ENCODE data around the gene ANKRD27.
"Not testable (repeated sequence)": the region's sequence is repeated elsewhere in the genome, so short reads cannot be mapped to it uniquely, and the experiment has no call there.

ANKRD27 gene

DNA sequence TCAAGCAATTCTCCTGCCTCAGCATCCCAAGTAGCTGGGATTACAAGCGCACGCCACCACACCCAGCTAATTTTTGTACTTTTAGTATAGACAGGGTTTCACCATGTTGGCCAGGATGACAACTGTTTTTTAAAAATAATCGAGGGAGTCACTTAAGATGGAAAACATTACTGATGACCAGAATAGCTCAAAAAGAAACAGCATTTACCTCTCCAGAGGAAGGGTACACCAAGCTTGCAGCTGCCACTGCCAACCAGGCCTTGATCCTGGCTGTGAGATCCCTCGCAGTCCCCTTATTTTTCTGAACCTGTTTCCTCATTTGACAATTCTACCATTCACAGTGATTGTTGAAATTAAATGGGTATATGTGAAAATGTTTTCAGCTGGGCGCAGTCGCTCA is 79.5 kb downstream of the ANKRD27 start:
- DNase-seq = no peak

DNA sequence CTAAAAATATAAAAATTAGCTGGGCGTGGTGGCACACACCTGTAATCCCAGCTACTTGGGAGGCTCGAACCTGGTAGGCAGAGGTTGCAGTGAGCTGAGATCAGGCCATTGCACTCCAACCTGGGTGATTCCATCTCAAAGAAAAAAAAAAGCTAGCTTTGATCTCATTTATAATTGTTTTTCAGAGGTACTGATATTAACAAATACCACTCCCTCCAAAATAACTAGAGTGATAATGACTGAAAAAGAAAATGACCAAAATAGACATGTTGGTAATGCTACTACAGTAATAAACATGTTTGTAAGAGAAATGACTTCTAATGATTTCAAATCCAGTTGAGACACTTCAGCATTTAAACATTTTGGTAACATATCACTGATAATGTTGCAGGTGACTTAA is 81.0 kb downstream of the ANKRD27 start:
- no peak for DNase-seq

DNA sequence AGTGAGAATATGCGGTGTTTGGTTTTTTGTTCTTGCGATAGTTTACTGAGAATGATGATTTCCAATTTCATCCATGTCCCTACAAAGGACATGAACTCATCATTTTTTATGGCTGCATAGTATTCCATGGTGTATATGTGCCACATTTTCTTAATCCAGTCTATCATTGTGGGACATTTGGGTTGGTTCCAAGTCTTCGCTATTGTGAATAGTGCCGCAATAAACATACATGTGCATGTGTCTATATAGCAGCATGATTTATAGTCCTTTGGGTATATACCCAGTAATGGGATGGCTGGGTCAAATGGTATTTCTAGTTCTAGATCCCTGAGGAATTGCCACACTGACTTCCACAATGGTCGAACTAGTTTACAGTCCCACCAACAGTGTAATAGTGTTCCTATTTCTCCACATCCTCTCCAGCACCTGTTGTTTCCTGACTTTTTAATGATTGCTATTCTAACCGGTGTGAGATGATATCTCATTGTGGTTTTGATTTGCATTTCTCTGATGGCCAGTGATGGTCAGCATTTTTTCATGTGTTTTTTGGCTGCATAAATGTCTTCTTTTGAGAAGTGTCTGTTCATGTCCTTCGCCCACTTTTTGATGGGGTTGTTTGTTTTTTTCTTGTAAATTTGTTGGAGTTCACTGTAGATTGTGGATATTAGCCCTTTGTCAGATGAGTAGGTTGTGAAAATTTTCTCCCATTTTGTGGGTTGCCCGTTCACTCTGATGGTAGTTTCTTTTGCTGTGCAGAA is 87.1 kb downstream of the ANKRD27 start:
- DNase-seq = not testable (repeated sequence)

GRCh38 chr19:32581705-32582179 is 93.2 kb downstream of the ANKRD27 start:
- DNase-seq = peak; percentile 57

- DNase-seq = peak; percentile 92
Measured at GRCh38 chr19:32580901-32581704, 93.9 kb downstream of the ANKRD27 start, which contains the start of gene PDCD5. PDCD5 (plus strand) TSS chr19:32581190; CDS start chr19:32581262, 72 bp downstream.

- DNase-seq = no peak
Measured at GRCh38 chr19:32580353-32580900, 94.6 kb downstream of the ANKRD27 start.

GRCh38 chr19:32576790-32577189 is 98.2 kb downstream of the ANKRD27 start:
- DNase-seq = no peak

GRCh38 chr19:32573492-32573794 is 101.5 kb downstream of the ANKRD27 start:
- no peak for DNase-seq

DNA sequence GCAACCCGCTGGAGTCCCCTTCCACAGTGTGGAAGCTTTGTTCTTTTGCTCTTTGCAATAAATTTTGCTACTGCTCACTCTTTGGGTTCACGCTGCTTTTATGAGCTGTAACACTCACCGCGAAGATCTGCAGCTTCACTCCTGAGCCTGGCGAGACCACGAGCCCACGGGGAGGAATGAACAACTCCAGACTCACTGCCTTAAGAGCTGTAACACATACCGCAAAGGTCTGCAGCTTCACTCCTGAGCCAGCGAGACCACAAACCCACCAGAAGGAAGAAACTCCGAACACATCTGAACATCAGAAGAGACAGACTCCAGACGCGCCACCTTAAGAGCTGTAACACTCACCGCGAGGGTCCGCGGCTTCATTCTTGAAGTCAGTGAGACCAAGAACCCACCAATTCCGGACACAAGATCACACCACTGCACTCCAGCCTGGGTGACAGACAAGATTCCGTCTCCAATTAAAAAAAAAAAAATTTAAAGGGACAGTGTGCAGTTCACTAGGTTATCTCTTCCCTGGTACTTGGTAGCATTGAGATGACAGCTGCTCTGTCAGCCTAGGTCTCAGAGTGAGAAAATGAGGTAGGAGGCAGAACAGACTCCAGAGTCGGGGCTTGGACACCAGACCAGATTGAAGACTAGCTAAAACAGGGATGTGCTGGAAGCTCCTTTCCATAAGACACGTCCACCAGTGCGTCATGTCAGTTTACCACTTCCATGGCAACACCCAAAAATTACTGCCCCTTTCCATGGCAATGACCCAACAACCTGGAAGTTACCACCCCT is 102.1 kb downstream of the ANKRD27 start:
- DNase-seq = not testable (repeated sequence)

GRCh38 chr19:32571471-32572075 is 103.4 kb downstream of the ANKRD27 start:
- DNase-seq = not testable (repeated sequence)

DNA sequence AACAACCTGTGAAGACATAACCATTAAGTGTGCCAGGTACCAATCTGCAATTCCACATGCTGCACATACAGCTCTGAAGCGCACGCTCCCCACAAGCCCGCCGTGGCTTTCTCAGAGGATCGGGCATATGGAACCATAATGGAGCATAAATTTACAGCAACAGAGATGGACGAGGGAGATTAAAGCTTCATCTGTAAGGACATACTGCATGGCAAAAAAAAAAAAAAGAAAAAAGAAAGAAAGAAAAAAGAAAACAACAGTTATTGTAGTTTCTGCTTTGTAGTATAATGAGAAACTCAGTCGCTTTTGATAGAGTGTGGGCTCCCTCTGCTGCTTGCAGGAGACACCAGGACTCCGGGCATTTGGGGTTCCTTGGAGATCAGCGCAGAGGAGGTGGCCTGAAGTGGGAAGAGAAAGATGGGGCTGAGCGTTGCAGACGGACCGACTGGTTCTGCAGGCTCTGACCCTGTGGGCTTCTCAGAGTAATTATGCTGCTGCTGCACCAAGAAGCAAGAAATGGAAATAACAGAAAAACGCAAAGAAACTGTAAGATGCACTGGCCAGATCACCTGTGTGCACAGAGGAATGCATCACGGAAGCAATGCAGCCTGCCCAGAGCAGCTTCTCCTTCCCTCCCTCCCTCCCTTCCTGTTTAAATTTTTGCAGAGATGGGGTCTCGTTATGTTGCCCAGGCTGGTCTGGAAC is 104.7 kb downstream of the ANKRD27 start:
- DNase-seq = peak; percentile 63

DNA sequence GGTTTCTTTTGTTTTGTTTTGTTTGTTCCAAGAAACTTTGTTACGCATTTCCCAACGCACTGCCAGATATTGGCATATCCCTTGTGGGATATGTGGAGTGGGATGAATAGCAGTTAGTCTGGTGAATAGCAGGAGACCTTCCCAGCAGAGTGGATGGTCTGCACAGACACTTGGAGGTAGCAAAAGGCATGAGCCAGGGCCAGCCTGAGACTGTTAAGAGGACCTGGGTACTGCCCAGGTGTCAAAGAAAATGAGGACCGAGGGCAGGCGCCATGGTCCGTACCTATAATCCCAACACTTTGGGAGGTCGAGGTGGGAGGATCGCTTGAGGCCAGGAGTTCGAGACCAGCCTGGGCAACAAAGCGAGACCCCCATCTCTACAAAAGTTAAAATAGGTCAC is 107.5 kb downstream of the ANKRD27 start:
- no peak for DNase-seq

DNA sequence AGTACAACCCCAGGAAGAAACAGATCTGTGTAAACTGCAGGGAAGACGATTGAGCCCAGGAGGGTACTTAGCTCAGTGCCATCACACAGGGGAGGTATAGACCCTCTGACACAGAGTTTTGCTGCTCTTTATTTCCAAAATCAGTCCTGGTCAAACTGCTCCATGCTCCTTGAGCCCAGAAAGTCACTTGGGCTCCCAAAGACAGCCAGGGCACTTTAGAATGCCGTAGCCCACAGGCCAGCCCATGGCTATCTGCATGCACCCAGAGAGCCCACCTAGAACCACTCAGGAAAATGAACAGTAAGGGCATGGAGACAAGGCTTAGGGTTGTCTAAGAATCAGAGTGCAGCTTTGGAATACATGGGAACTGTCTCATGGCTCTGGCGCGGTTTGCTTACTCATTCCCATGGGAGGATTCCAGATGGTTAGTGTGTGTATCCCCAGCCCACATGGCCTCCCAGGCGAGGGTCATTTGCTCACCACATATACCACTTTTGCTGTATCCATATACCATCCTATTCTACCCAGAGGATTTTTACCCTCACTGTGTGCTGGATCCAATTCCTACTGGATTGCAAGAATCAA is 108.6 kb downstream of the ANKRD27 start:
- peak; percentile 48 for DNase-seq

- no peak for DNase-seq
Measured at GRCh38 chr19:32563761-32564160, 111.2 kb downstream of the ANKRD27 start.

- no peak for DNase-seq
Measured at GRCh38 chr19:32558607-32559228, 116.3 kb downstream of the ANKRD27 start.

- no peak for DNase-seq
Measured at GRCh38 chr19:32555786-32556185, 119.2 kb downstream of the ANKRD27 start.

GRCh38 chr19:32550666-32551065 is 124.3 kb downstream of the ANKRD27 start:
- DNase-seq = no peak

All from EL (cell line).